ENCODE measurements around the gene ORC4.

The ORC4 gene

GRCh38 chr2:148020111-148021058, at the start of gene ORC4:
TSS of gene ORC4 (minus strand) at chr2:148020737. CDS start at chr2:147975958, 44,779 bp downstream.
- TF ChIP-seq CTCF (conservative IDR thresholded peaks at IDR 0.05), result peak; percentile 72
- TF ChIP-seq ZFX (IDR thresholded peaks at IDR 0.05), result peak; percentile 92
- peak within 1 kb of the TSS; percentile 80 for H3K27ac ChIP-seq

GRCh38 chr2:148067801-148068200, 47.3 kb upstream of the ORC4 start:
- TF ChIP-seq CTCF (conservative IDR thresholded peaks at IDR 0.05) (no peak), ZFX (IDR thresholded peaks at IDR 0.05) (no peak)
- no peak overlapping the region for H3K27ac ChIP-seq

- no peak overlapping the region for H3K27ac ChIP-seq
- no peak for TF ChIP-seq ZFX (IDR thresholded peaks at IDR 0.05)
- TF ChIP-seq CTCF (conservative IDR thresholded peaks at IDR 0.05), result no peak
Measured at GRCh38 chr2:148065936-148066335, 45.4 kb upstream of the ORC4 start.

GRCh38 chr2:148063633-148064032, 43.1 kb upstream of the ORC4 start:
- no peak for TF ChIP-seq CTCF (conservative IDR thresholded peaks at IDR 0.05)
- no peak for TF ChIP-seq ZFX (IDR thresholded peaks at IDR 0.05)
- no peak overlapping the region for H3K27ac ChIP-seq

GRCh38 chr2:148058641-148059040, 38.1 kb upstream of the ORC4 start:
- TF ChIP-seq ZFX (IDR thresholded peaks at IDR 0.05) (no peak), CTCF (conservative IDR thresholded peaks at IDR 0.05) (no peak)

GRCh38 chr2:148052687-148053086, 32.1 kb upstream of the ORC4 start:
- no peak overlapping the region for H3K27ac ChIP-seq
- no peak for TF ChIP-seq ZFX (IDR thresholded peaks at IDR 0.05)
- no peak for TF ChIP-seq CTCF (conservative IDR thresholded peaks at IDR 0.05)

More at GRCh38 chr2:148058641-148059040, 38.1 kb upstream of the ORC4 start:
- H3K27ac ChIP-seq, result no peak overlapping the region

- H3K27ac ChIP-seq, result no peak overlapping the region
- TF ChIP-seq CTCF (conservative IDR thresholded peaks at IDR 0.05) (no peak), ZFX (IDR thresholded peaks at IDR 0.05) (no peak)
Measured at GRCh38 chr2:148049284-148049683, 28.7 kb upstream of the ORC4 start.
